Naive thymus-derived CD4-positive, alpha-beta T cell (primary cell): ENCODE measurements around the gene FCER1A. TPM values are rescaled to one million over a fixed set of nuclear protein-coding genes. Genes with fewer than 3 reads are reported as not detected.
"Not testable (repeated sequence)": the region's sequence is repeated elsewhere in the genome, so short reads cannot be mapped to it uniquely, and the experiment has no call there.

Source experiments
- ATAC-seq: fragments of 150-1000 bp; cut with Tn5 transposase; 2 replicates; pipeline ENCODE4 v1.10.0; 2021; ENCODE audit warnings: mild to moderate bottlenecking, moderate library complexity
- CTCF ChIA-PET: fragments of 350-600 bp; sonication (Branson Sonifier 250); formaldehyde crosslinking; loops from one replicate; lab custom pipeline; 2021; ENCODE audit warnings: antibody characterized with exemption; lab: Charles Lee
- POLR2A ChIA-PET: fragments of 350-600 bp; sonication (Branson Sonifier 250); formaldehyde crosslinking; loops from one replicate; lab custom pipeline; 2021; ENCODE audit warnings: antibody characterized with exemption, inconsistent platforms; lab: Charles Lee
- DNase-seq, 9 donors: peaks; one replicate each; pipeline versions ENCODE4 v3.0.0 to v3.0.0-alpha.2; 2020 to 2022; ENCODE audit warnings: mixed read lengths in 1 of 9
- H3K27ac ChIP-seq: one replicate; pipeline ENCODE4 v1.7.0; 2013; ENCODE audit warnings: mild to moderate bottlenecking, low read depth, low read length, moderate library complexity
- H3K27me3 ChIP-seq, 2 donors: one replicate each; pipeline ENCODE4 v1.7.0; 2013; ENCODE audit warnings: low read length in 2 of 2, mild to moderate bottlenecking in 2 of 2, moderate library complexity in 2 of 2; ENCODE audit not compliant: control insufficient read depth in 2 of 2, insufficient read depth in 2 of 2
- H3K36me3 ChIP-seq, 3 experiments: 1 replicate in 2 of 3; 2 replicates in 1 of 3; pipeline ENCODE4 v1.7.0; 2013; ENCODE audit warnings: low read length in 3 of 3, mild to moderate bottlenecking in 3 of 3, moderate library complexity in 1 of 3; ENCODE audit not compliant: insufficient read depth in 3 of 3, control insufficient read depth in 2 of 3
- H3K4me1 ChIP-seq, 2 donors: one replicate each; pipeline ENCODE4 v1.7.0; 2013; ENCODE audit warnings: low read length in 2 of 2, mild to moderate bottlenecking in 2 of 2, moderate library complexity in 1 of 2; ENCODE audit not compliant: control insufficient read depth in 2 of 2, insufficient read depth in 2 of 2
- H3K4me3 ChIP-seq: 2 replicates; pipeline ENCODE4 v1.7.0; 2013; ENCODE audit warnings: mild to moderate bottlenecking, low read length
- H3K9me3 ChIP-seq, 3 experiments: 1 replicate in 2 of 3; 2 replicates in 1 of 3; pipeline ENCODE4 v1.7.0; 2013; ENCODE audit warnings: low read length in 3 of 3; ENCODE audit not compliant: control insufficient read depth in 2 of 3
- H3K27ac Mint-ChIP-seq, 9 donors: one replicate each; pipeline ENCODE4 v1.8.0; 2020 to 2022; ENCODE audit warnings: mixed read lengths in 9 of 9, mild to moderate bottlenecking in 8 of 9, moderate library complexity in 5 of 9, inconsistent platforms in 2 of 9
- H3K27me3 Mint-ChIP-seq, 5 donors: one replicate each; pipeline ENCODE4 v1.8.0; 2021 to 2022; ENCODE audit warnings: mixed read lengths in 5 of 5, mild to moderate bottlenecking in 1 of 5
- H3K36me3 Mint-ChIP-seq, 5 donors: one replicate each; pipeline ENCODE4 v1.8.0; 2020 to 2022; ENCODE audit warnings: mixed read lengths in 5 of 5, mild to moderate bottlenecking in 3 of 5, inconsistent platforms in 1 of 5
- H3K4me1 Mint-ChIP-seq, 7 donors: one replicate each; pipeline ENCODE4 v1.8.0; 2020 to 2022; ENCODE audit warnings: mixed read lengths in 7 of 7, mild to moderate bottlenecking in 3 of 7, inconsistent platforms in 1 of 7
- H3K4me3 Mint-ChIP-seq, 10 donors: one replicate each; pipeline ENCODE4 v1.8.0; 2020 to 2022; ENCODE audit warnings: mild to moderate bottlenecking in 10 of 10, mixed read lengths in 10 of 10, moderate library complexity in 6 of 10, inconsistent platforms in 2 of 10
- H3K9me3 Mint-ChIP-seq, 11 donors: one replicate each; pipeline ENCODE4 v1.8.0; 2020 to 2022; ENCODE audit warnings: mixed read lengths in 11 of 11, mild to moderate bottlenecking in 4 of 11, inconsistent platforms in 1 of 11, moderate library complexity in 1 of 11
- intact Hi-C, 2 donors: fragments of 100-400 bp; cut with micrococcal nuclease; formaldehyde crosslinking; loops; one replicate each; pipeline ENCODE4 v1.15.1; 2023
- polyA plus RNA-seq, 2 donors: library from polyadenylated mRNA; unstranded; fragments of 300-500 nt; fragmentation: Illumina TruSeq; gene quantifications; one replicate each; pipeline ENCODE4 v1.2.3, GENCODE V29; 2021
- total RNA-seq, 6 experiments: library from RNA in 5 of 6; stranded (reverse) in 5 of 6; gene quantifications; 1 replicate in 5 of 6; 2 replicates in 1 of 6; pipeline ENCODE4 v1.2.3 and lab custom pipeline; 2021 to 2026

FCER1A gene
- total and polyA plus RNA-seq, 7 experiments from 2014 or later = 0.19 to 43.5 (median 0.81) TPM; not detected in 2

DNA sequence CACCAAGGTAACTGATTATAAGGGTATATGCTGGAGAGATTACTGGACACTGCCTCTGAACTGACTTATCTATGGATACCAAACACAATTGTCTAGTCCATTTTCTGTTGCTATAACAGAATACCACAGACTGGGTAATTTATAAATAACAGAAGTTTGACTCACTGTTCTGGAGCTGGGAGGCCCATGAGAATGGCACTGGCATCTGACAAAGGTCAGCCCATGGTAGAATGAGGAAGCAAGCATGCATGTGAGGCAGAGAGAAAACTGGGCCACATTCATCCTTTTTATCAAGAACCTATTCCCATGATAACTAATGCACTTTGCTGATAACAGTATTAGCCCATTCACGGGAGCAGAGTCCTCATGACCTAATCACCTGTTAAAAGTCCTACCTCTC, 37.4 kb downstream of the FCER1A start:
- no peak for DNase-seq
- H3K36me3 ChIP-seq = no peaks in the 10 kb centered on the region
- H3K27me3 Mint-ChIP-seq = peaks cover 0 to 26% (median 20%) of the 10 kb centered on the region in 5 donors

DNA sequence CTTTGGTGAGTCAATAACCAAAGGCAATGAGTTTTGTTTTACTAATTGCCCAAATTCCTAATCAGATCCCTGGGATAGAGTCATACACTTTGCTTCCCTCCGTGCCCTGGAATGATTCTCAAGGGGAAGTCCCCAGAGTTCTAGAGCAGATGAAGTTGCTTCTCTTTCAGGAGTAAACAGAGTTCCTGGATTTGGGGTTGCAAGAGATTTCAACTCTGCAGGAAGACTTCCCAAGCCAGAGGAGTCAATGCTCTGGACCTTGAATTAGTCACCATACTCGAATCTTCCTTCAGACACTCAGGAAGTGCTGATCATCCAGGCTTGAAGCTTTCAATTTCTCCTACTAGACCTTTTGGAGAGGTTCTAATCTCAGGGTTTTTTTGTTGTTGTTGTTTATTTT, 39.6 kb downstream of the FCER1A start:
- H3K27me3 ChIP-seq = no peaks in the 10 kb centered on the region
- H3K27ac ChIP-seq = no peak overlapping the region
- H3K9me3 ChIP-seq = no peaks in the 10 kb centered on the region
- POLR2A ChIA-PET = no interaction called here
- DNase-seq (no peak), ATAC-seq (no peak)
- peaks cover 0 to 36% (median 21%) of the 10 kb centered on the region in 5 donors for H3K27me3 Mint-ChIP-seq
- peaks cover 0 to 12% (median 0%) of the 10 kb centered on the region in 11 donors for H3K9me3 Mint-ChIP-seq
- no peaks in the 10 kb centered on the region for H3K36me3 ChIP-seq
- intact Hi-C loops = no loop called here
- no peak overlapping the region for H3K4me3 ChIP-seq
- CTCF ChIA-PET = no interaction called here
- no peak overlapping the region for H3K4me3 Mint-ChIP-seq
- H3K4me1 Mint-ChIP-seq = no peaks in the 10 kb centered on the region
- no peaks in the 10 kb centered on the region for H3K4me1 ChIP-seq
- no peaks in the 10 kb centered on the region for H3K36me3 Mint-ChIP-seq
- H3K27ac Mint-ChIP-seq = no peak overlapping the region

More for the DNA sequence above, 37.4 kb downstream of the FCER1A start:
- Mint-ChIP-seq H3K36me3 (no peaks in the 10 kb centered on the region), H3K4me1 (no peaks in the 10 kb centered on the region), H3K4me3 (no peak overlapping the region), H3K27ac (no peak overlapping the region), H3K9me3 (peaks cover 0 to 14% (median 3%) of the 10 kb centered on the region in 11 donors)
- peak; percentile 42 for ATAC-seq
- Histone ChIP-seq H3K27me3 (no peaks in the 10 kb centered on the region), H3K9me3 (no peaks in the 10 kb centered on the region), H3K4me3 (no peak overlapping the region), H3K4me1 (no peaks in the 10 kb centered on the region), H3K27ac (no peak overlapping the region)
- ChIA-PET POLR2A (no interaction called here), CTCF (no interaction called here)
- intact Hi-C loops = no loop called here

DNA sequence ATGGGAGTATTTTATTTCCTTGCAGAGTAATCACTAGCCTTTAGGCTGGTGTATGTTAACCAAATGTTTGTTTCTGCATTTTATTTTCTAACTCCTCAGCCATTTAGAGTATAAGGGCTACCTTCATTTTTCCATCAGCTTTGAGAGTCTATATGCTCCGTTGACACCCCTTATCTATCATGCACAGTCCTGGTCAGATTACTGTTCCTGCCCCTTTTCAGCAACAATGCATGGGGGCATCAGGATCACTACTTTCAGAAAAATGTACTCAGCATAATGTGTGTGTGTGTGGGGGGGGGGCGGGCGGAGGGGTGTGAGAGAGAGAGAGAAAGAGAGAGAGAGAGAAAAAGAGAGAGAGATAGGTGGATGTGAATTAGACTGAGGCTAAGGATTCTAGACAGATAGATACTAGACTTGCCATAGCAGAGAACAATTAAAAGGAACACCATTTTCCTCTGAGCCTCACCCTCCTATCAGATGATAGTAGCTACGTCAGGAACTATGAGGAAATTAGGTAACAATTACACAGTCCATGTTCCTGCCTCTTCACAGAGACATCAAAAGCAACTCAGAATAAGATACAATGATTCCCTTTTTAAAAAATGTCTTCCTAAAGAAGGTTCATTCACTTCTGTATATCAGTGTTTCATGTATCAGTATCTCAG, 40.8 kb downstream of the FCER1A start:
- Histone ChIP-seq H3K4me1 (no peaks in the 10 kb centered on the region), H3K9me3 (no peaks in the 10 kb centered on the region), H3K27me3 (no peaks in the 10 kb centered on the region), H3K4me3 (no peak overlapping the region), H3K27ac (no peak overlapping the region), H3K36me3 (no peaks in the 10 kb centered on the region)
- Mint-ChIP-seq H3K36me3 (no peaks in the 10 kb centered on the region), H3K4me3 (no peak overlapping the region), H3K9me3 (peaks cover 0 to 9% (median 0%) of the 10 kb centered on the region in 11 donors), H3K27me3 (peaks cover 0 to 33% (median 22%) of the 10 kb centered on the region in 5 donors), H3K4me1 (no peaks in the 10 kb centered on the region), H3K27ac (no peak overlapping the region)
- DNase-seq = no peak
- CTCF ChIA-PET = no interaction called here
- POLR2A ChIA-PET = no interaction called here
- intact Hi-C loops = no loop called here
- peak; percentile 22 for ATAC-seq

DNA sequence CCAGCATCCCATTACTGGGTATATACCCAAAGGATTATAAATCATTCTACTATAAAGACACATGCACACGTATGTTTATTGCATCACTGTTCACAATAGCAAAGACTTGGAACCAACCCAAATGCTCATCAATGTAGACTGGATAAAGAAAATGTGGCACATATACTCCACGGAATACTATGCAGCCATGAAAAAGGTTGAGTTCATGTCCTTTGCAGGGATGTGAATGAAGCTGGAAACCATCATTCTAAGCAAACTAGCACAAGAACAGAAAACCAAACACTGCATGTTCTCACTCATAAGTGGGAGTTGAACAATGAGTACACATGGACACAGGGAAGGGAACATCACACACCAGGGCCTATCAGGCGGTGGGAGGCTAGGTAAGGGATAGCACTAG, 47.2 kb downstream of the FCER1A start:
- H3K36me3 ChIP-seq, H3K36me3 Mint-ChIP-seq, H3K4me3 Mint-ChIP-seq, intact Hi-C loops, H3K27ac ChIP-seq, H3K4me3 ChIP-seq, CTCF ChIA-PET, POLR2A ChIA-PET, H3K4me1 Mint-ChIP-seq, ATAC-seq, H3K4me1 ChIP-seq, H3K27me3 ChIP-seq, DNase-seq, H3K9me3 ChIP-seq: not testable (repeated sequence)
- H3K27me3 Mint-ChIP-seq = peaks cover 0 to 38% (median 17%) of the 10 kb centered on the region in 5 donors
- peaks cover 0 to 18% (median 7%) of the 10 kb centered on the region in 11 donors for H3K9me3 Mint-ChIP-seq
- H3K27ac Mint-ChIP-seq = peak overlapping the region in 1 of 9 donors; percentile 72

DNA sequence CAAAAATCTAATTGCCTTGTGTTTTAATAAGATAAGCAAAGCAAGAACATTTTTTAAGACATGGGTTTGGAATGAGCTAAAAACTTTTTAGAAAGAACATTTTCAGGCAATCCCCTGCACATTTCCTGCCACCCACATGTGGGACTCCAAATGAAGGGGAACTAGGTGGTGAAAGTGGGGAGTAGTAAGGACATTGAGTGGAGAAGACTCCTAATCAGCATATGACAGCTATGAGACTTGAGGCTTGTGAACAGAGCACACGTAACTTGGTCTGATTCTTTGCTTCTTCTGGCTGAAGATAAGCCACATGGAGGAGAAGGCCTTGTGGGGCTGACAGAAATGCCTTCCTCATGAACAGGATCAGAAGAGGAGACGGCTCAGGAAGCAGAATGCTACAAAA, 50.3 kb downstream of the FCER1A start:
- H3K4me3 ChIP-seq = no peak overlapping the region
- ATAC-seq (no peak), DNase-seq (no peak)
- Mint-ChIP-seq H3K36me3 (peaks cover 0 to 1% (median 0%) of the 10 kb centered on the region in 5 donors), H3K4me1 (no peaks in the 10 kb centered on the region), H3K27me3 (peaks cover 0 to 44% (median 34%) of the 10 kb centered on the region in 5 donors), H3K27ac (no peak overlapping the region), H3K9me3 (peaks cover 0 to 19% (median 8%) of the 10 kb centered on the region in 11 donors), H3K4me3 (no peak overlapping the region)
- intact Hi-C loops = no loop called here
- POLR2A ChIA-PET = no interaction called here
- no peak overlapping the region for H3K27ac ChIP-seq
- H3K9me3 ChIP-seq = no peaks in the 10 kb centered on the region
- no peaks in the 10 kb centered on the region for H3K4me1 ChIP-seq
- H3K36me3 ChIP-seq = no peaks in the 10 kb centered on the region
- peaks cover 0 to 3% of the 10 kb centered on the region in 2 donors for H3K27me3 ChIP-seq
- CTCF ChIA-PET = no interaction called here

Other genes starting within 250 kb of the FCER1A start
- 1 to 10 TPM in 2 of 5 experiments, under 1 TPM in 2, not detected in 1; 0.32 to 8.8 (median 2.1) TPM for gene AIM2, start 225.6 kb upstream of the FCER1A start, total RNA-seq
- not detected for gene AIM2, start 225.6 kb upstream of the FCER1A start, polyA plus RNA-seq
- gene CADM3, start 130.7 kb upstream of the FCER1A start, total RNA-seq = not detected
- gene CADM3, start 130.7 kb upstream of the FCER1A start, polyA plus RNA-seq = not detected
- gene ACKR1, start 97.5 kb upstream of the FCER1A start, total RNA-seq = not detected
- gene ACKR1, start 97.5 kb upstream of the FCER1A start, polyA plus RNA-seq = not detected
- gene OR10J4, start 129.9 kb downstream of the FCER1A start, total RNA-seq = not detected
- gene OR10J4, start 129.9 kb downstream of the FCER1A start, polyA plus RNA-seq = not detected
- not detected for gene OR10J1, start 137.4 kb downstream of the FCER1A start, total RNA-seq
- not detected for gene OR10J1, start 137.4 kb downstream of the FCER1A start, polyA plus RNA-seq
- gene OR10J5, start 233.7 kb downstream of the FCER1A start, total RNA-seq = not detected
- not detected for gene OR10J5, start 233.7 kb downstream of the FCER1A start, polyA plus RNA-seq